Stimulated activated CD8-positive, alpha-beta memory T cell treated with anti-CD3 and anti-CD28 coated beads, Interleukin-15, amount 100 ng/mL, for 24 hours (primary cell): ENCODE data around the gene SDHAF1.
A peak's percentile ranks its signal among the peaks of the same experiment; 100 is the strongest.

Experiments
- DNase-seq: peaks from one replicate; pipeline ENCODE4 v3.0.0-alpha.2; 2020; ENCODE audit warnings: low read depth

SDHAF1 gene

GRCh38 chr19:35986664-35987570 lies 8.1 kb upstream of the SDHAF1 start:
- no peak for DNase-seq

DNA sequence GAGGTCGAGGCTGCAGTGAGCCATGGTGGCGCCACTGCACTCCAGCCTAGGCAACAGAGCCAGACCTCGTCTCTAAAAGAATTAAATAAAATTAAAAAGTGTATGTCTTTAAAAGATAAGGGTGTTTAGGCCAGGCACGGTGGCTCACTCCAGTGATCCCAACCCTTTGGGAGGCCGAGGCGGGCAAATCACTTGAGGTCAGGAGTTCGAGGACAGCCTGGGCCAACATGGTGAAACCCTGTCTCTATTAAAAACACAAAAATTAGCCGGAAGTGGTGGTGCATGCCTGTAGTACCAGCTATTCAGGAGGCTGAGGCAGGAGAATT lies 7.5 kb upstream of the SDHAF1 start:
- no peak for DNase-seq

DNA sequence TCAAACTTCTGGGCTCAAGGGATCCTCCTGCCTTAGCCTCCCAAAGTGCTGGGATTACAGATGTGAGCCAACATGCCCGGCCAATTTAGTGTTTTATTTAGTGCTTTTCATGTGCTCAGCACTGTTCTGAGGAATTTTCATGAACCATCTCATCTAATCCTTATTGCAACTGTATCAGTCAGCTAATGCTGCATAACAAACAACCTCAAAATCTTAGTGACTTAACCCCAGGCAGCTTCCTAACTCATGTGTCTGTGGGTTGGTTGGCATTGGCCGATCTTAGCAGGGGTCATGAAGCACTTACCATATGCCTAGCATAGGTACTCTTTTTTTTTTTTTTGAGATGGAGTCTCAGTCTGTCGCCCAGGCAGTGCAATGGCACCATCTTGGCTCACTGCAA lies 6.2 kb upstream of the SDHAF1 start:
- DNase-seq = no peak

DNA sequence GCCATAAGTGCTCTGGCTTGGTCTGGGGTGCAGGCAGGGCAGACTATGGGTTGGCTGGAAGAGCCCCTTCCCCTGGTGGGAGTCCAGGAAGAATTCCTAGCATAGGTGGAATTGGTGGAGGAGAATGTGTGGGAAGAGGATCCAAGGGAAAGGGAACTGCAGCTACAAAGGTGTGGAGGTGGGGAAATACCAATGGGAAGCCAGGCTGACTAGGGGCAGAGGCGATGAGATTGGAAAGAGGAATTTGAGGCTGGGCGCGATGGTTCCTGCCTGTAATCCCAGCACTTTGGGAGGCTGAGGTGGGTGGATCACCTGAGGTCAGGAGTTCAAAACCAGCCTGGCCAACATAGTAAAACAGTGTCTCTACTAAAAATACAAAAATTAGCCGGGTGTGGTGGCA lies 4.8 kb upstream of the SDHAF1 start:
- no peak for DNase-seq

DNA sequence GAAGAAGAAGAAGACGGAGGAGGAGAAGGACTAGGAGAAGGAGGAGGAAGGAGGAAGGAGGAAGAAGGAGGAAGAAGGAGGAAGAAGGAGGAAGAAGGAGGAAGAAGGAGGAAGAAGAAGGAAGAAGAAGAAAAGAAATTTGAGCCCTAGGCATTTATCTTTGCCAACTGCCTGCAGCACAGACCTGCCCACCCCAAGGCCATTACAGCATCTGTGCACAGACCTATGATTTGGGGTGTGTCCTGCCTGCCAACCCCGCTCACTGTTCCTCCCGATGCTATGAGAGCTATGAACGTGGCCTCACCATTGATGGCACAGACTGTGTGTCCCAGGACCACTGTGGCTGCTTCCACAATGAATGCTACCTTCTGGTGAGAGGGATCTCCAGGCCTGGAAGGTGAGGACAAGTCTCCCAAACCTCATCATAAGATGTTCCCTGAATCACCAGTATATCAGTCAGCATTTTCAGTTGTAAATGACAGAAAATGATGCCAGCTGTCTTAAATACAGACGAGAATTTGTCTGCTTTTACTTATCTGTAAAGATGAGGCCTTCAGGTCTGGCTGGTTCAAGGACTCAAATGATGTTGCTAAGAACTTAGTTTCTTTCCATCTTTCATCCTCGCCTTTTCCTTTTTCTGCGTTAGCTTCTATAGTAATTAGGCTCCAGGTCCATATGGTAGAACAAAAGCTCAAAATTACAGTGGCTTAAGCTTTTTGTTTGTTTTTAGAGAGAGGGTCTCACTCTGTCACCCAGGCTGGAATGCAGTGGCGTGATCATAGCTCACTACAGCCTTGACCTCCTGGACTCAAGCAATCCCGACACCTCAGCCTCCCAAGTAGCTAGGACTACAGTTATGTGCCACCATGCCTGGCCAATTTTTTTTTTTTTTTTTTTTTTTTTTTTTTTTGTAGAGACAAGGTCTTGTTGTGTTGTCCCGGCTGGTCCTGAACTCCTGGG lies 3.9 kb upstream of the SDHAF1 start:
- no peak for DNase-seq

GRCh38 chr19:35991731-35992450 lies 3.1 kb upstream of the SDHAF1 start:
- DNase-seq = no peak

DNA sequence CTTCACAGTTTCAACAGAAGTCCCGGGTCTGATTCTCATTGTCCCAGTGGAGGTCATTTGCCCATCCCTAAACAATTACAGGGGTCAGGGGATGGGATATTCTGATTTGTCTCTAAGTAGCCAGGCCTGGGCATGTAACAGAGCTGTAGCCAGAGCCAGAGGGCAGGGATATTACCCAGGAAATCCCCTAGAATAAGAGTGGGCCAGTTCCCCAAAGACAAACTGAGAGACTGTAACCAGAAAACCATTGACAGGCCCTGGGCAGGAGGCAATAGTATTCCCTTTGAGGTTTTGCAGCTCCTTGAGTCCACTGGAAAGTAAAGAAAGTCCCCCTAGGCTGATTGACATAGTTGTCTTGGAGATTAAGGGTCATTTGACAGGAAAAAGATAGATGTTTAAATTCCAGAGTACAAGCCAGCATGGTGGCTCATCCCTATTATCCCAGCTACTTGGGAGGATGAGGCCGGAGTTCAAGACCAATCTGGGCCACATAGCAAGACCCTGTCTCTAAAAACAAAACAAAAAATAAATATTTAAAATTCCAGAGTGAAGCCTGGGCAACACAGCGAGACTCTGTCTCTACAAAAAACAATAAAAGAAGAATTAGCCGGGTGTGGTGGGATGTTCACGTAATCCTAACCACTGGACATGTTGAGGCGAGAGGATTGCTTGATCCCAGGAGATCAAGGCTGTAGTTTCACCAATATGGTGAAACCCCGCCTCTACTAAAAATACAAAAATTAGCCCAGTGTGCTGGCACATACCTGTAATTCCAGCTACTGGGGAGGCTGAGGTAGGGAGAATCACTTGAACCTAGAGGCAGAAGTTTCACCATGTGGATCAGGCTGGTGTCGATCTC lies 1.9 kb upstream of the SDHAF1 start:
- DNase-seq = no peak

GRCh38 chr19:35993923-35994598 lies 927 bp upstream of the SDHAF1 start:
- DNase-seq = no peak

GRCh38 chr19:35996777-35997176 lies 1.8 kb downstream of the SDHAF1 start:
- no peak for DNase-seq

- no peak for DNase-seq
Observed at GRCh38 chr19:36001605-36002004, 6.6 kb downstream of the SDHAF1 start.

DNA sequence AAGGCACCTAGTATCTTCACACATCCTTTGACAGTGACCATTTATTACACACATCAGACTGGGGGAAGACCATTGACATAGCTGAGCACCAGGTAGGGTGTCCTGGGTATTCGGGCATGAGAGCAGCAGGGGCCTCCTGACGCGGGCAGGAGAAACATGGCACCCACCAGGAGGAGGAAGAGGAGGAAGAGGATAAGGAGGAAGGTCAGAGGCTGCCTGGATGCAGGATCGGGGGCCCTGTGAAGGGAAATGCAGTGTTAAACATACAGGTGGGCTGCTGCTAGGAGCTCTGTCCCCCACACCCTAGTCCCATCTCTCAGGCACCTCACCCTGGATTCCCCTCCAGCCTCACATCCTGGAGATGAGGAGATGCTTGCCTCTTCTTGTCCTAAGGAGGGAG lies 8.3 kb downstream of the SDHAF1 start:
- DNase-seq = no peak

DNA sequence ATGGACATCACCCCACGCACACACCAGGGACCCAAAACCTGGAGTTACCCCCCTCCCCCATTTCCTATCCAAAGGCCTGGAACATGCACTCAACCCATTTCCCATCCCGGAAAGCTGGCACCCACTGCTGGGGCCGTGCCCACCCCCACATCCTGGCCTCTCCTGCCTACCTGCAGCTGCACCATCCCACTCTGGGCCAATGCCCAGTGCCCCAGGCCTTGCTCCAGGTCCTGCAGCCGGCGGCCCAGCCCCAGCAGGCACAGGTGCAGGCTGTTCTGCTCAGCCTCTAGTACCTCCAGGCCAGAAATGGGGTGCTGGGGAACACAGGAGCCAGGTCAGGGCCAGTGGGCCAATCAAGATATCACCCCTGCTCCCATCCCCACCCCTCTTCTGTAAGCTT lies 12.0 kb downstream of the SDHAF1 start:
- no peak for DNase-seq

- no peak for DNase-seq
Observed at GRCh38 chr19:36008336-36008978, 13.5 kb downstream of the SDHAF1 start, which contains the start of gene SYNE4. TSS of gene SYNE4 (minus strand) at chr19:36008813. CDS start at chr19:36008681, 132 bp downstream.

DNA sequence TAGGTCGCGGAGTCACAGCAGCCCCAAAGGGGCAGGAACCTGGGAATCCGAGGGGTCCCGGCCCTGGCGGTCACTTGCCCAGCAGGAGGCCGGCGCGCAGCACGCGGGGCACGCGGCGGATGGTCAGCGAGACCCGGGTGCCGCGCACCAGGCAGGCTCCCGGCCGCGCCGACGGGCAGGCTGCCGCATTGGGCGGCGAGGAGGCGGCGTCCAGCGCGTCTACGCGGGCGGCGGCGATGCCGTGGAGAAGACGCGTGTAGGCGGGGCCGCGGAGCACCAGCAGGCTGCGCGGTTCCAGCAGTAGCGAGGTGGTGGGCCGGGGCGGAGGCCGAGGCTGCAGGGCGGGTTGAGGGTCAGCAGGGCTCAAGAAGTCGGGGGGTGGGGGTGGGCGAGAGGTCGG lies 14.2 kb downstream of the SDHAF1 start:
- DNase-seq = no peak

GRCh38 chr19:36009633-36010379 lies 14.8 kb downstream of the SDHAF1 start:
- no peak for DNase-seq

DNA sequence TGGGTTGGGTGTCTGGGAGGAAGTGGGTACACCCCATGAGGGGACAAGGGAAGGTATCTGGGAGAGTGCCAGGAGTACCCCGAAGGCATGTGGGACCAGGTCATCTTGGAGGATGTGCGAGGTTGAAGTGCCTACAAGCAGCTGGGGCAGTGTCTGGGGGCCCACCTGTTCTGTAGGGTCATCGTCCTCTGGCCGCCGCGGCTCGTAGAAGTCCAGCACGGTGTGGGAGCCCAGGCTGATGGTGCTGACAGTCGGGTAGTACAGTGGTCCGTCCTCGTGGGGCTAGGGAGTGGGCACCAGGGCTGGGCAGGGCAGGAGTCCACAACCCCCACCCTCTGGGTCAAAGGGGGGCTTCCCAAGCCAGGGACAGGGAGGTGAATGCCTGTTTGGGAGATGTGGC lies 15.4 kb downstream of the SDHAF1 start:
- no peak for DNase-seq

- no peak for DNase-seq
Observed at GRCh38 chr19:36013280-36014011, 18.5 kb downstream of the SDHAF1 start.

- peak; percentile 98 for DNase-seq
Observed at GRCh38 chr19:36014012-36014924, 19.3 kb downstream of the SDHAF1 start, which contains the start of gene ALKBH6. TSS of gene ALKBH6 (minus strand) at chr19:36014213. CDS start at chr19:36013397, 816 bp downstream.
